ENCODE data around the gene ADM. TPM values are rescaled to one million over a fixed set of nuclear protein-coding genes. Genes with fewer than 3 reads are reported as not detected.

Gene ADM
- total and polyA plus RNA-seq, 2 experiments from 2014 or later = 74.1 to 90.3 TPM

DNA sequence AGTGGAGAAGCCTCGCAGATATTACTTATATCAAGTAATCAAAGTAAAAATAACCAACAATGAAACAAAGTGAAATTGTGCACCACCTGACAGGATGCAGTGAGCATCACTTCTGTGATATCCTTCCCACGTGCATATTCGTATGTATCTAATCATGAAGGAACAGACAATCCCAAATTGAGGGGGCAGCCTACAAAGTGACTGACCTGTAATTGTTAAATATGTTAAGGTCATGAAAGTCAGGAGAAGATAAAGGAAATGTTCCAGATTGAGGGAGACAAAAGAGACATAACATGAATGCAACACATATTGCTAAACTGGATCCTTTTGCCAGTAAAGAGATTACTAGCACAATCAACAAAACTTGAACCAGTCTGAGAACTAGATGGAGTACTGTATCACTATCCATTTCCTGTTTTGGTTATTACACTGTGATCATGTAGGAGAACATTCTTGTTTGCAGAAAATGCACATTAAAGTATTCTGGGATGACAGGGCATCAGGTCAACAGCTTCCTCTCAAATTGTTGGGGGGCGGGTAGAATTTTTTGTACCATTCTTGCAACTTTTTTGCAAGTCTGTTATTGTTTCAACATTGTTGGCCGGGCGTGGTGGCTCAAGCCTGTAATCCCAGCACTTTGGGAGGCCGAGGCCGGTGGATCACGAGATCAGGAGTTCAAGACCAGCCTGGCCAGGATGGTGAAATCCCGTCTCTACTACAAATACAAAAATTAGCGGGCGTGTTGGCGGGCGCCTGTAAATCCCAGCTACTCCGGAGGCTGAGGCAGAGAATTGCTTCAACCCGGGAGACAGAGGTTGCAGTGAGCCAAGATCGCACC lies 12.9 kb upstream of the ADM start:
- no peak overlapping the region for H2AFZ ChIP-seq
- peak overlapping the region; percentile 98 for H3K4me2 ChIP-seq
- no peaks in the 10 kb centered on the region for H3K9me2 ChIP-seq (replicated peaks; ENCODE audit: insufficient read depth)
- H3K9me3 ChIP-seq (ENCODE audit: low read depth) = no peaks in the 10 kb centered on the region
- H3K27ac ChIP-seq = peak overlapping the region; percentile 99
- no peaks in the 10 kb centered on the region for H4K20me1 ChIP-seq (ENCODE audit: insufficient read depth, poor library complexity, severe bottlenecking)
- no peak for TF ChIP-seq EZH2 (IDR thresholded peaks at IDR 0.05; ENCODE audit: borderline replicate concordance)
- TF ChIP-seq CTCF (IDR thresholded peaks at IDR 0.05; ENCODE audit: poor library complexity) = no peak
- TF ChIP-seq EZH2phosphoT487 (IDR thresholded peaks at IDR 0.05; ENCODE audit: low read depth, severe bottlenecking, unreplicated experiment) = no peak
- WGBS (ENCODE audit: low lambda C conversion rate, missing lambda C conversion rate) = 85% methylated on average over 17 of the region's 17 CpGs
- H3K36me3 ChIP-seq (replicated peaks; ENCODE audit: insufficient read depth, low read depth) = no peaks in the 10 kb centered on the region
- H3K27me3 ChIP-seq = no peaks in the 10 kb centered on the region
- H3K4me3 ChIP-seq = no peak overlapping the region
- peaks cover 29% of the 10 kb centered on the region for H3K4me1 ChIP-seq (ENCODE audit: insufficient read depth)
- DNase-seq (ENCODE audit: low spot score) = no peak
- peaks cover 59% of the 10 kb centered on the region for H3K79me2 ChIP-seq

DNA sequence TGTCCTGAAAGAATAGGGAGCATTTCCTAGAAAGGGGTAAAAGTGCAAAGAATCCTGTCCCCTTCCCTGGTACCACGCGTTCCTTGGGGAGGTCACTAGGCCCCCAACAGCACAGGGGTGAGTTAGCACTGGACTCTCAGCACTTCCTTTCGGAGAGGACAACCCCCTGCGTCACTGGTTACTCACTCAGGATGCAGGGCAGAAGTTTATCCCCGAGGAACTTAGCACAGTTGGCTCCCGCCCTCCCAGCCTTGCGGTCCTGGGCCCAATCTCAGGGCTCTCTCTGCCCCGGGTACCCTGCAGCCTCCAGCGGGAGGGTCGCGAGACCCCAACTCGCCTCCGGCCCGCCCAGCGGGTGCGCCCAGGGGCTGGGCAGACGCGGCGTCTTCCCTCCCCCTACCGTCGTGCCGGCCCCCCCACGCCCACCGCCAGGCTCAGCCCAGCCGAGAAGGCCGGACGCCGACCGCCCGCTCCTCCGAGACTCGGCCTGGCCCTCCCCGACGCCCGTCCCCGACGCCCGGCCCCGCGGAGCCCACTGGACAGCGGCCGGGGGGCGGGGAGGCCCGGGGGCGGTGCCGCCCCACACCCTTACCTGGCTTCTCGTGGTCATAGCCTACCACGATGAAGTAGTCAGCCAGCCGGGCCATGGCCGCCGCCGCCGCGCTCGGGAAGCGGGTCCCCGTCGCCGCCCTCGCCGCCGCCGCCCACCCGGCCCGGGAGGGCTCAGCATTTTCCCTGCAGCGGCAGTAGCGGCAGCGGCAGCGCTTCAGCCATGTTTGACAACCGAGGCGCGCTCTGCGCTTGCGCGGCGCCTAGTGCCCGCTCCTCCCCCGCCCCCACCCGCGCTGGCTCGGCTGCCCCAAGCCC lies 11.2 kb upstream of the ADM start, which contains the start of gene SBF2:
Gene SBF2 (minus strand): TSS at position 797 of the 867 bp plus-strand sequence. CDS start 150 bp downstream, at position 647.
- peak within 1 kb of the TSS; percentile 98 for H3K4me2 ChIP-seq
- H3K27ac ChIP-seq = peak within 1 kb of the TSS; percentile 99
- H3K4me3 ChIP-seq = peak within 1 kb of the TSS; percentile 93
- TF ChIP-seq EZH2phosphoT487 (IDR thresholded peaks at IDR 0.05; ENCODE audit: low read depth, severe bottlenecking, unreplicated experiment) = no peak
- TF ChIP-seq CTCF (IDR thresholded peaks at IDR 0.05; ENCODE audit: poor library complexity) = no peak
- TF ChIP-seq EZH2 (IDR thresholded peaks at IDR 0.05; ENCODE audit: borderline replicate concordance) = no peak
- H3K9me2 ChIP-seq (replicated peaks; ENCODE audit: insufficient read depth) = no peaks in the 10 kb centered on the region
- H3K36me3 ChIP-seq (replicated peaks; ENCODE audit: insufficient read depth, low read depth) = no peaks in the 10 kb centered on the region
- peaks cover 29% of the 10 kb centered on the region for H3K4me1 ChIP-seq (ENCODE audit: insufficient read depth)
- peak; percentile 95 for DNase-seq (ENCODE audit: low spot score)
- no peaks in the 10 kb centered on the region for H3K27me3 ChIP-seq
- peak within 1 kb of the TSS; percentile 98 for H2AFZ ChIP-seq
- 2% methylated on average over 27 of the region's 81 CpGs for WGBS (ENCODE audit: low lambda C conversion rate, missing lambda C conversion rate)
- H3K9me3 ChIP-seq (ENCODE audit: low read depth) = no peaks in the 10 kb centered on the region
- H4K20me1 ChIP-seq (ENCODE audit: insufficient read depth, poor library complexity, severe bottlenecking) = no peaks in the 10 kb centered on the region
- peaks cover 46% of the 10 kb centered on the region for H3K79me2 ChIP-seq

DNA sequence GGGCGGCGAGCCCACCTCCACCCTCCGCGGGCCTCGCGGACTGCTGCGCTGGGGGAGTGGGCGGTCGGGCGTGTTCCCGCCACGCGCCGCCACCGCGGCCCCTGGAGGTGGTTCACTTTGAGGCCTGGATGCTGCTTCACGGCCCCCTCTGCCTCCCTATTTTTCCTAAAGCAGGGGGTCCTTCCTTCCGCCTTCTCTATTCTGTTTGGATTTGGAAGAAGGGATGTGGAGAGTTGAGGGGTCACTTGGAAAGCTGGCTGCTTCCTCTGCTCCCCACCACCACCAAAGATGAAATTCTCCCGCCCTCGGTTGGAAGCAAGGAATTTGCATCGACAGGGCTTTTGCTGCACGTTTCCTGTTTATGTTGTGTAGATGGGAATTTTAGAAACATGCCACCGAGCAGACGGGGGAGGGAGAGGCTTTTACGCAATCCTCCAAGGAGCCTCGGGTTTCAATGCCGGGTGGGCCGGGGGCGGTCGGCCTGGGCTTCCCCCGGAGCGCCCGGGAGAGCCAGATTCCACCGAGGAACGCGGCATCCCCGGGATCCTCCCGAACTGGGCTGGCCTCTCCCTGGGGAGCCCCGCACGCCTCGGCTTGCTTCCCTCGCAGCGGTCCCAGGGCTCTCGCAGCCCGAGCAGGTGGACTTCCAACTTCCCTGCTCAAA lies 10.5 kb upstream of the ADM start:
- Histone ChIP-seq H3K4me2 (peak overlapping the region; percentile 98), H3K36me3 (replicated peaks; ENCODE audit: insufficient read depth, low read depth) (no peaks in the 10 kb centered on the region), H3K9me2 (replicated peaks; ENCODE audit: insufficient read depth) (no peaks in the 10 kb centered on the region), H3K4me3 (peak overlapping the region; percentile 93), H3K9me3 (ENCODE audit: low read depth) (no peaks in the 10 kb centered on the region), H3K27me3 (no peaks in the 10 kb centered on the region), H4K20me1 (ENCODE audit: insufficient read depth, poor library complexity, severe bottlenecking) (no peaks in the 10 kb centered on the region), H3K79me2 (peaks cover 38% of the 10 kb centered on the region), H3K27ac (peak overlapping the region; percentile 99), H2AFZ (peak overlapping the region; percentile 98), H3K4me1 (ENCODE audit: insufficient read depth) (peaks cover 24% of the 10 kb centered on the region)
- WGBS (ENCODE audit: low lambda C conversion rate, missing lambda C conversion rate) = 1% methylated on average over 39 of the region's 45 CpGs
- TF ChIP-seq EZH2phosphoT487 (IDR thresholded peaks at IDR 0.05; ENCODE audit: low read depth, severe bottlenecking, unreplicated experiment) = no peak
- TF ChIP-seq EZH2 (IDR thresholded peaks at IDR 0.05; ENCODE audit: borderline replicate concordance) = no peak
- no peak for TF ChIP-seq CTCF (IDR thresholded peaks at IDR 0.05; ENCODE audit: poor library complexity)
- peak; percentile 70 for DNase-seq (ENCODE audit: low spot score)
